Measurements from ENCODE around the gene FAF1. TPM values are rescaled to one million over a fixed set of nuclear protein-coding genes. Genes with fewer than 3 reads are reported as not detected.

The FAF1 gene
- total and polyA plus RNA-seq, 2 of the 8 experiments (the other 6 are each of a cell fraction or from before 2014, with no cell fraction given) = 10.8 to 65.9 TPM

DNA sequence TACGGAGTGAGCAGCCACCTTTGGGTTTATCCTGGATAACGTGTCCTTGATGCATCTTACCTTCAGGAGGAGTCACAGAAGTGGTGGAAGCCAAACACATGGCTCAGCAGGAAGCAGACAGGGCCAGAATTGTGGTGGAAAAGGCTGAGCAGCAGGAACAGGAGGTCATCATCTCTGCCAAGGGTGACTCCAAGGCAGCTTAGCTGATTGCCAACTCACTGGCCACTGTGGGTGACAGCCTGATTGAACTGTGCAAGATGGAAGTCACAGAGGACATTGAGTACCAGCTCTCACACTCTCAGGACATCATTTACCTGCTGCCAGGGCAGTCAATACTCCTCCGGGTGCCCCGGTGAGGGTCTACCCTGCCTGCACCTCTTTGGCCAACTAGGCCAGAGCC, 179.3 kb downstream of the FAF1 start:
- Histone ChIP-seq H4K91ac (replicated peaks; ENCODE audit: insufficient read length, low read length) (no peak overlapping the region), H2BK20ac (ENCODE audit: low read length) (no peak overlapping the region), H3K79me1 (ENCODE audit: low read depth, low read length) (no peaks in the 10 kb centered on the region), H3K27me3 (replicated peaks in 1 of 4; ENCODE audit: control insufficient read depth in 3 of 4, extremely low read depth in 1 of 4, insufficient read depth in 3 of 4, low read length in 3 of 4) (no peaks in the 10 kb centered on the region), H3K36me3 (ENCODE audit: control insufficient read depth in 2 of 4, insufficient read depth in 4 of 4, low read length in 3 of 4) (0 out of 8 replicates have a peak, but pooled peaks cover 0 to 2% (median 0%) of the 10 kb centered on the region in 4 experiments), H3K4me1 (replicated peaks in 1 of 4; ENCODE audit: control insufficient read depth in 3 of 4, insufficient read depth in 4 of 4, low read length in 3 of 4) (no peaks in the 10 kb centered on the region), H3K9me3 (ENCODE audit: insufficient read depth in 2 of 2, low read depth in 1 of 2, low read length in 1 of 2) (no peaks in the 10 kb centered on the region), H4K20me1 (replicated peaks in 1 of 2; ENCODE audit: control insufficient read depth in 1 of 2, insufficient read depth in 2 of 2, low read length in 2 of 2) (peaks cover 0 to 3% of the 10 kb centered on the region in 2 experiments), H2BK15ac (ENCODE audit: low read length) (no peak overlapping the region), H3K9ac (replicated peaks in 1 of 4; ENCODE audit: extremely low read depth in 1 of 4, low read depth in 3 of 4, low read length in 3 of 4) (no peak overlapping the region), H4K8ac (ENCODE audit: extremely low read depth, insufficient read depth, low read length) (no peak overlapping the region), H2AFZ (ENCODE audit: low read length) (no peak overlapping the region), H2BK120ac (replicated peaks; ENCODE audit: low read depth, low read length) (no peak overlapping the region), H4K5ac (ENCODE audit: insufficient read length, low read depth, low read length) (no peak overlapping the region), H2AK5ac (ENCODE audit: low read depth, low read length) (no peak overlapping the region), H3K23me2 (ENCODE audit: low read depth, low read length) (no peaks in the 10 kb centered on the region), H2BK12ac (ENCODE audit: low read depth, low read length) (no peak overlapping the region), H3K79me2 (ENCODE audit: control insufficient read depth in 1 of 2, insufficient read depth in 2 of 2, low read length in 2 of 2) (no peaks in the 10 kb centered on the region), H3K18ac (ENCODE audit: extremely low read depth, low read length) (no peak overlapping the region), H3K23ac (ENCODE audit: insufficient read length) (no peak overlapping the region), H3K4ac (replicated peaks; ENCODE audit: insufficient read length, low read depth, low read length) (no peak overlapping the region), H3K4me3 (ENCODE audit: extremely low read depth in 1 of 4, insufficient read depth in 2 of 4, low read depth in 3 of 4, low read length in 4 of 4) (no peak overlapping the region), H3K27ac (ENCODE audit: low read depth, low read length) (no peak overlapping the region), H2BK5ac (ENCODE audit: low read depth, low read length) (no peak overlapping the region), H3K14ac (ENCODE audit: insufficient read length) (no peak overlapping the region), H3K4me2 (ENCODE audit: insufficient read depth in 1 of 2, low read depth in 2 of 2, low read length in 2 of 2) (no peak overlapping the region), H3K56ac (replicated peaks; ENCODE audit: insufficient read length, low read depth, low read length) (no peak overlapping the region)
- DNase-seq (ENCODE audit: low read depth in 1 of 2, low spot score in 2 of 2) (no peak), FAIRE-seq (no peak)
- POLR2A ChIA-PET (ENCODE audit: partially characterized antibody) = no interaction called here
- 100% methylated on average over 4 of the region's 4 CpGs; no CpG with 5 or more reads in 1 of the 2 experiments for WGBS, 2 experiments (ENCODE audit: extremely low coverage in 1 of 2, insufficient coverage in 1 of 2, insufficient read length in 1 of 2, insufficient replicate concordance in 2 of 2, low coverage in 1 of 2, low lambda C conversion rate in 2 of 2, missing lambda C conversion rate in 1 of 2)
- CTCF ChIA-PET (ENCODE audit: partially characterized antibody) = interaction anchor here (1.0 kb wide), 1 partner anchor 8 kb away, joined by 3 read pairs; no protein-coding TSS in a partner anchor
- TF ChIP-seq POU5F1 (IDR thresholded peaks at IDR 0.05; ENCODE audit: low read depth, low read length) (no peak), EZH2 (IDR thresholded peaks at IDR 0.05; ENCODE audit: low read depth, low read length, severe bottlenecking) (no peak), SP1 (IDR thresholded peaks at IDR 0.05; ENCODE audit: low read depth, low read length) (no peak)

Measured in H1 (cell line).